Endothelial cell of umbilical vein (primary cell): ENCODE results near the gene SETBP1. TPM values are rescaled to one million over a fixed set of nuclear protein-coding genes. Genes with fewer than 3 reads are reported as not detected.

Experiments used
- BruUV-seq: library from RNA; stranded (reverse); fragments of 400-500 nt; replicated peaks from 2 replicates; lab custom pipeline; 2021; lab: Mats Ljungman, UMichigan
- CTCF ChIA-PET: fragments of 300-600, 350-600 bp; sonication (Branson Sonifier 250); formaldehyde crosslinking; loops from one replicate; lab custom pipeline; 2021; ENCODE audit warnings: antibody characterized with exemption, inconsistent platforms; lab: Charles Lee
- POLR2A ChIA-PET: fragments of 300-600, 350-600 bp; sonication (Branson Sonifier 250); formaldehyde crosslinking; loops from one replicate; lab custom pipeline; 2021; ENCODE audit warnings: antibody characterized with exemption, inconsistent platforms; lab: Charles Lee
- DNase-seq: peaks from one replicate; pipeline ENCODE4 v3.0.0-alpha.2; 2011; ENCODE audit warnings: low read depth, low spot score
- FAIRE-seq: peaks from 2 replicates; lab custom pipeline; 2011; peaks lifted over from hg19 to GRCh38; lab: Jason Lieb, UNC
- H2AFZ ChIP-seq: 2 replicates; pipeline ENCODE4 v1.6.0; 2012; ENCODE audit warnings: low read depth, low read length, control low read depth, inconsistent platforms
- H3K27ac ChIP-seq: 2 replicates; pipeline ENCODE4 v1.5.1; 2011; ENCODE audit warnings: low read depth, mild to moderate bottlenecking, control low read depth, low read length, moderate library complexity; ENCODE audit not compliant: insufficient read depth
- H3K27me3 ChIP-seq, 2 experiments: 2 replicates each; pipeline versions ENCODE4 v1.6.0 to v1.6.1; 2011; ENCODE audit warnings: low read length in 2 of 2, mixed read lengths in 1 of 2; ENCODE audit not compliant: control insufficient read depth in 2 of 2, insufficient read depth in 2 of 2
- H3K36me3 ChIP-seq, 2 experiments: 2 replicates in 1 of 2; 3 replicates in 1 of 2; pipeline ENCODE4 v1.5.1; 2011; ENCODE audit warnings: low read length in 2 of 2, mild to moderate bottlenecking in 1 of 2, moderate library complexity in 1 of 2; ENCODE audit not compliant: control insufficient read depth in 2 of 2, insufficient read depth in 2 of 2; ENCODE audit errors: extremely low read depth in 1 of 2
- H3K4me1 ChIP-seq: 3 replicates; pipeline ENCODE4 v1.5.1; 2011; ENCODE audit warnings: mild to moderate bottlenecking, low read length; ENCODE audit not compliant: control insufficient read depth, insufficient read depth; ENCODE audit errors: extremely low read depth
- H3K4me2 ChIP-seq: 2 replicates; pipeline ENCODE4 v1.6.1; 2011; ENCODE audit warnings: low read length, control low read depth, mixed read lengths; ENCODE audit not compliant: insufficient read depth
- H3K4me3 ChIP-seq, 3 experiments: fragments of 200-600 bp in 1 of 3; sonication (generic), shearing (Covaris generic) in 1 of 3; replicated peaks in 1 of 3; 2 replicates each; pipeline ENCODE4 v1.5.1; 2011 to 2016; ENCODE audit warnings: control low read depth in 3 of 3, low read length in 3 of 3, mild to moderate bottlenecking in 2 of 3, inconsistent platforms in 1 of 3, low read depth in 1 of 3, moderate library complexity in 1 of 3; ENCODE audit not compliant: insufficient read depth in 1 of 3
- H3K79me2 ChIP-seq: 2 replicates; pipeline ENCODE4 v1.6.0; 2012; ENCODE audit warnings: low read length, inconsistent platforms; ENCODE audit not compliant: control insufficient read depth, insufficient read depth
- H3K9ac ChIP-seq: replicated peaks from 2 replicates; pipeline ENCODE3; 2011; ENCODE audit warnings: low read length, control low read depth; ENCODE audit not compliant: insufficient read depth; ENCODE audit errors: extremely low read depth
- H3K9me1 ChIP-seq: replicated peaks from 3 replicates; pipeline ENCODE4 v1.6.0; 2011; ENCODE audit warnings: mild to moderate bottlenecking, low read length; ENCODE audit not compliant: control insufficient read depth, insufficient read depth; ENCODE audit errors: extremely low read depth
- H3K9me3 ChIP-seq: replicated peaks from 2 replicates; pipeline ENCODE4 v1.5.1; 2012; ENCODE audit warnings: low read length, inconsistent platforms; ENCODE audit not compliant: control insufficient read depth, insufficient read depth
- H4K20me1 ChIP-seq: replicated peaks from 2 replicates; pipeline ENCODE3; 2011; ENCODE audit warnings: mild to moderate bottlenecking, low read length; ENCODE audit not compliant: control insufficient read depth, insufficient read depth; ENCODE audit errors: extremely low read depth
- CTCF ChIP-seq, 2 donors: IDR thresholded peaks; 1 replicate in 1 of 2; 2 replicates in 1 of 2; pipeline ENCODE4 v1.5.1; 2011; ENCODE audit warnings: low read length in 2 of 2, mild to moderate bottlenecking in 2 of 2, moderate library complexity in 2 of 2, control low read depth in 1 of 2, inconsistent platforms in 1 of 2, low read depth in 1 of 2; ENCODE audit not compliant: insufficient read depth in 1 of 2; ENCODE audit errors: extremely low read depth in 1 of 2
- EZH2 ChIP-seq: IDR thresholded peaks from 2 replicates; pipeline ENCODE4 v1.6.1; 2012; ENCODE audit warnings: borderline replicate concordance, low read depth, mild to moderate bottlenecking, moderate library complexity, low read length, inconsistent platforms; ENCODE audit not compliant: severe bottlenecking
- FOS ChIP-seq: IDR thresholded peaks from 2 replicates; pipeline ENCODE4 v1.6.1; 2011; ENCODE audit warnings: mild to moderate bottlenecking, low read length, moderate library complexity, borderline replicate concordance; ENCODE audit not compliant: insufficient read depth
- JUN ChIP-seq: IDR thresholded peaks from 2 replicates; pipeline ENCODE4 v1.6.1; 2011; ENCODE audit warnings: borderline replicate concordance, low read depth; ENCODE audit not compliant: insufficient read length, insufficient read depth
- MAX ChIP-seq: IDR thresholded peaks from 2 replicates; pipeline ENCODE4 v1.6.1; 2011; ENCODE audit not compliant: insufficient read depth, insufficient read length
- MYC ChIP-seq: IDR thresholded peaks from one replicate; pipeline ENCODE4 v1.6.1; 2011; ENCODE audit warnings: mild to moderate bottlenecking, low read depth, low read length
- POLR2A ChIP-seq: IDR thresholded peaks from 2 replicates; pipeline ENCODE4 v1.6.1; 2012; ENCODE audit warnings: low read depth, mild to moderate bottlenecking, control low read depth, low read length
- POLR2AphosphoS5 ChIP-seq: IDR thresholded peaks from 2 replicates; pipeline ENCODE4 v1.6.1; 2012; ENCODE audit warnings: low read depth, mild to moderate bottlenecking, control low read depth, low read length, moderate library complexity; ENCODE audit not compliant: insufficient read depth
- dilution Hi-C: fragments of 300-500 bp; cut with MboI; formaldehyde crosslinking; loops from one replicate; pipeline ENCODE4 v1.15.0; 2019; ENCODE audit warnings: low sequenced_read_pairs; ENCODE audit not compliant: extremely low pct_ligation_motif_present
- intact Hi-C: fragments of 100-400 bp; cut with micrococcal nuclease; formaldehyde crosslinking; loops from one replicate; pipeline ENCODE4 v1.10.0; 2022
- polyA plus RNA-seq, 4 experiments: library from polyadenylated mRNA; depleted of rRNA in 3 of 4; stranded (reverse) in 3 of 4; unstranded in 1 of 4; fragments of >200 nt; gene quantifications; 2 replicates each; pipeline versions ENCODE4 v1.2.1 to v1.2.3, GENCODE V29; 2011 to 2012; ENCODE audit warnings: missing spikeins in 1 of 4
- total RNA-seq: library from RNA; stranded (reverse); gene quantifications from 2 replicates; pipeline ENCODE4 v1.2.3, GENCODE V29; 2021

Gene SETBP1
- total and polyA plus RNA-seq, 2 donors (not counting 3 experiments of a cell fraction or from before 2014, with no cell fraction given): 0.76 to 3.1 TPM

- no peaks in the 10 kb centered on the region for H3K79me2 ChIP-seq
- no peaks in the 10 kb centered on the region for H3K27me3 ChIP-seq
- H3K9ac ChIP-seq: no peak overlapping the region
- no peaks in the 10 kb centered on the region for H3K9me3 ChIP-seq
- no peak for FAIRE-seq
- no peak overlapping the region for H3K4me3 ChIP-seq
- no peaks in the 10 kb centered on the region for H3K9me1 ChIP-seq
- H3K27ac ChIP-seq: no peak overlapping the region
- POLR2A ChIA-PET: no interaction called here
- CTCF ChIA-PET: no interaction called here
- intact Hi-C loops: no loop called here
- no TSS peak for BruUV-seq
- no peak for DNase-seq
- no peaks in the 10 kb centered on the region for H3K4me1 ChIP-seq
- H4K20me1 ChIP-seq: no peaks in the 10 kb centered on the region
- dilution Hi-C loops: no loop called here
- no peaks in the 10 kb centered on the region for H3K36me3 ChIP-seq
- no peak overlapping the region for H3K4me2 ChIP-seq
- no peak overlapping the region for H2AFZ ChIP-seq
- TF ChIP-seq EZH2 (no peak), MAX (no peak), JUN (no peak), CTCF (IDR thresholded peaks at IDR 0.05; ENCODE audit: extremely low read depth in 1 of 2, insufficient read depth in 1 of 2, low read depth in 1 of 2, low read length in 2 of 2) (no peak), POLR2AphosphoS5 (no peak), FOS (no peak), MYC (no peak), POLR2A (no peak)
Observed at GRCh38 chr18:44758861-44759631, 78.4 kb downstream of the SETBP1 start.
